WTC11 (cell line): Measurements from ENCODE around the gene GSN. TPM values are rescaled to one million over a fixed set of nuclear protein-coding genes. Genes with fewer than 3 reads are reported as not detected.

Experiments
- ATAC-seq: fragments of 200-7000 bp; cut with Tn5 transposase; 2 replicates; pipeline ENCODE4 v1.10.0; 2021; ENCODE audit warnings: mild to moderate bottlenecking, moderate library complexity
- CTCF ChIA-PET: fragments of 300-600 bp; sonication (Branson Sonifier 250); formaldehyde crosslinking; loops from one replicate; lab custom pipeline; 2021; ENCODE audit warnings: antibody characterized with exemption; lab: Charles Lee
- POLR2A ChIA-PET: fragments of 350-600 bp; sonication (Branson Sonifier 250); formaldehyde crosslinking; loops from one replicate; lab custom pipeline; 2021; ENCODE audit warnings: antibody characterized with exemption; lab: Charles Lee
- DNase-seq: peaks from one replicate; pipeline ENCODE4 v3.0.0; 2021; ENCODE audit warnings: low spot score
- H3K27ac Mint-ChIP-seq: 2 replicates; pipeline ENCODE4 v1.8.0; 2021; ENCODE audit warnings: mixed read lengths
- H3K27me3 Mint-ChIP-seq: 2 replicates; pipeline ENCODE4 v1.8.0; 2021; ENCODE audit warnings: low read depth, mild to moderate bottlenecking, moderate library complexity, mixed read lengths
- H3K36me3 Mint-ChIP-seq: 2 replicates; pipeline ENCODE4 v1.8.0; 2021; ENCODE audit warnings: mixed read lengths
- H3K4me1 Mint-ChIP-seq: 2 replicates; pipeline ENCODE4 v1.8.0; 2022; ENCODE audit warnings: mixed read lengths
- H3K4me3 Mint-ChIP-seq: 2 replicates; pipeline ENCODE4 v1.8.0; 2021; ENCODE audit warnings: mild to moderate bottlenecking, moderate library complexity, mixed read lengths
- H3K9me3 Mint-ChIP-seq: 2 replicates; pipeline ENCODE4 v1.8.0; 2021; ENCODE audit warnings: mixed read lengths
- ERG ChIP-seq: fragments of 250-450 bp; sonication (Bioruptor Pico); IDR thresholded peaks from 2 replicates; pipeline ENCODE4 v1.8.0; 2021; ENCODE audit warnings: mild to moderate bottlenecking
- ETV6 ChIP-seq: sonication (generic); formaldehyde crosslinking; IDR thresholded peaks from 2 replicates; pipeline ENCODE4 v1.8.1; 2022; ENCODE audit warnings: mild to moderate bottlenecking, missing genetic modification reagents
- FOXP1 ChIP-seq: sonication (generic); formaldehyde crosslinking; IDR thresholded peaks from 2 replicates; pipeline ENCODE4 v1.8.0; 2022; ENCODE audit warnings: missing genetic modification reagents, mild to moderate bottlenecking, moderate library complexity, borderline replicate concordance
- PRDM15 ChIP-seq: sonication (generic); formaldehyde crosslinking; IDR thresholded peaks from 2 replicates; pipeline ENCODE4 v1.8.0; 2022; ENCODE audit warnings: missing genetic modification reagents
- PRRX2 ChIP-seq: fragments of 250-450 bp; sonication (Bioruptor Pico); IDR thresholded peaks from 2 replicates; pipeline ENCODE4 v1.8.0; 2021; ENCODE audit warnings: mild to moderate bottlenecking
- TP53 ChIP-seq: sonication (generic); formaldehyde crosslinking; IDR thresholded peaks from 2 replicates; pipeline ENCODE4 v1.8.1; 2023; ENCODE audit warnings: mild to moderate bottlenecking, missing genetic modification reagents
- ZNF138 ChIP-seq: sonication (generic); formaldehyde crosslinking; conservative IDR thresholded peaks from 2 replicates; pipeline ENCODE4 v1.8.1; 2022; ENCODE audit warnings: mild to moderate bottlenecking, moderate library complexity, missing genetic modification reagents
- ZNF317 ChIP-seq: sonication (generic); formaldehyde crosslinking; IDR thresholded peaks from 2 replicates; pipeline ENCODE4 v1.8.1; 2023; ENCODE audit warnings: low read depth, mild to moderate bottlenecking, moderate library complexity, missing genetic modification reagents, borderline replicate concordance
- ZNF416 ChIP-seq: fragments of 250-450 bp; sonication (Bioruptor Pico); IDR thresholded peaks from 2 replicates; pipeline ENCODE4 v1.9.0; 2021; ENCODE audit warnings: mild to moderate bottlenecking, inconsistent platforms
- ZNF671 ChIP-seq: fragments of 250-450 bp; sonication (Bioruptor Pico); IDR thresholded peaks from 2 replicates; pipeline ENCODE4 v1.8.0; 2021; ENCODE audit warnings: mild to moderate bottlenecking
- total RNA-seq: library from RNA; stranded (reverse); gene quantifications from 3 replicates; pipeline ENCODE4 v1.2.3, GENCODE V29; 2021
- TF ChIP-seq, protein P1 (sequence below): fragments of 250-450 bp; sonication (Bioruptor Pico); IDR thresholded peaks from 2 replicates; pipeline ENCODE4 v1.9.0; 2021; ENCODE audit warnings: mild to moderate bottlenecking
- TF ChIP-seq, protein P2 (sequence below): sonication (generic); formaldehyde crosslinking; IDR thresholded peaks from 2 replicates; pipeline ENCODE4 v1.8.0; 2022; ENCODE audit warnings: mild to moderate bottlenecking, missing genetic modification reagents
- TF ChIP-seq, protein P3 (sequence below): fragments of 250-450 bp; sonication (Bioruptor Pico); conservative IDR thresholded peaks from 2 replicates; pipeline ENCODE4 v1.9.0; 2021; ENCODE audit warnings: mild to moderate bottlenecking
- TF ChIP-seq, protein P4 (sequence below): sonication (generic); formaldehyde crosslinking; IDR thresholded peaks from 2 replicates; pipeline ENCODE4 v1.8.0; 2022; ENCODE audit warnings: mild to moderate bottlenecking, missing genetic modification reagents

GSN gene
- total RNA-seq, 1 experiment from 2014 or later: 47.0 TPM

- TF ChIP-seq FOXP1 (CRISPR knock-in tag) (no peak), PRDM15 (CRISPR knock-in tag) (no peak)
- TF ChIP-seq, protein P1, sequence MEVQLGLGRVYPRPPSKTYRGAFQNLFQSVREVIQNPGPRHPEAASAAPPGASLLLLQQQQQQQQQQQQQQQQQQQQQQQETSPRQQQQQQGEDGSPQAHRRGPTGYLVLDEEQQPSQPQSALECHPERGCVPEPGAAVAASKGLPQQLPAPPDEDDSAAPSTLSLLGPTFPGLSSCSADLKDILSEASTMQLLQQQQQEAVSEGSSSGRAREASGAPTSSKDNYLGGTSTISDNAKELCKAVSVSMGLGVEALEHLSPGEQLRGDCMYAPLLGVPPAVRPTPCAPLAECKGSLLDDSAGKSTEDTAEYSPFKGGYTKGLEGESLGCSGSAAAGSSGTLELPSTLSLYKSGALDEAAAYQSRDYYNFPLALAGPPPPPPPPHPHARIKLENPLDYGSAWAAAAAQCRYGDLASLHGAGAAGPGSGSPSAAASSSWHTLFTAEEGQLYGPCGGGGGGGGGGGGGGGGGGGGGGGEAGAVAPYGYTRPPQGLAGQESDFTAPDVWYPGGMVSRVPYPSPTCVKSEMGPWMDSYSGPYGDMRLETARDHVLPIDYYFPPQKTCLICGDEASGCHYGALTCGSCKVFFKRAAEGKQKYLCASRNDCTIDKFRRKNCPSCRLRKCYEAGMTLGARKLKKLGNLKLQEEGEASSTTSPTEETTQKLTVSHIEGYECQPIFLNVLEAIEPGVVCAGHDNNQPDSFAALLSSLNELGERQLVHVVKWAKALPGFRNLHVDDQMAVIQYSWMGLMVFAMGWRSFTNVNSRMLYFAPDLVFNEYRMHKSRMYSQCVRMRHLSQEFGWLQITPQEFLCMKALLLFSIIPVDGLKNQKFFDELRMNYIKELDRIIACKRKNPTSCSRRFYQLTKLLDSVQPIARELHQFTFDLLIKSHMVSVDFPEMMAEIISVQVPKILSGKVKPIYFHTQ (CRISPR knock-in tag): no peak
- TF ChIP-seq, protein P2, sequence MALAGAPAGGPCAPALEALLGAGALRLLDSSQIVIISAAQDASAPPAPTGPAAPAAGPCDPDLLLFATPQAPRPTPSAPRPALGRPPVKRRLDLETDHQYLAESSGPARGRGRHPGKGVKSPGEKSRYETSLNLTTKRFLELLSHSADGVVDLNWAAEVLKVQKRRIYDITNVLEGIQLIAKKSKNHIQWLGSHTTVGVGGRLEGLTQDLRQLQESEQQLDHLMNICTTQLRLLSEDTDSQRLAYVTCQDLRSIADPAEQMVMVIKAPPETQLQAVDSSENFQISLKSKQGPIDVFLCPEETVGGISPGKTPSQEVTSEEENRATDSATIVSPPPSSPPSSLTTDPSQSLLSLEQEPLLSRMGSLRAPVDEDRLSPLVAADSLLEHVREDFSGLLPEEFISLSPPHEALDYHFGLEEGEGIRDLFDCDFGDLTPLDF (CRISPR knock-in tag): no peak
Measured at GRCh38 chr9:121261107-121261460, 6.9 kb upstream of the GSN start (continued).

GRCh38 chr9:121261755-121262154, 6.2 kb upstream of the GSN start:
- Mint-ChIP-seq H3K27me3 (peaks cover 49% of the 10 kb centered on the region), H3K9me3 (no peaks in the 10 kb centered on the region), H3K27ac (no peak overlapping the region), H3K4me3 (no peak overlapping the region), H3K36me3 (no peaks in the 10 kb centered on the region), H3K4me1 (peaks cover 26% of the 10 kb centered on the region)
- TF ChIP-seq, protein P3, sequence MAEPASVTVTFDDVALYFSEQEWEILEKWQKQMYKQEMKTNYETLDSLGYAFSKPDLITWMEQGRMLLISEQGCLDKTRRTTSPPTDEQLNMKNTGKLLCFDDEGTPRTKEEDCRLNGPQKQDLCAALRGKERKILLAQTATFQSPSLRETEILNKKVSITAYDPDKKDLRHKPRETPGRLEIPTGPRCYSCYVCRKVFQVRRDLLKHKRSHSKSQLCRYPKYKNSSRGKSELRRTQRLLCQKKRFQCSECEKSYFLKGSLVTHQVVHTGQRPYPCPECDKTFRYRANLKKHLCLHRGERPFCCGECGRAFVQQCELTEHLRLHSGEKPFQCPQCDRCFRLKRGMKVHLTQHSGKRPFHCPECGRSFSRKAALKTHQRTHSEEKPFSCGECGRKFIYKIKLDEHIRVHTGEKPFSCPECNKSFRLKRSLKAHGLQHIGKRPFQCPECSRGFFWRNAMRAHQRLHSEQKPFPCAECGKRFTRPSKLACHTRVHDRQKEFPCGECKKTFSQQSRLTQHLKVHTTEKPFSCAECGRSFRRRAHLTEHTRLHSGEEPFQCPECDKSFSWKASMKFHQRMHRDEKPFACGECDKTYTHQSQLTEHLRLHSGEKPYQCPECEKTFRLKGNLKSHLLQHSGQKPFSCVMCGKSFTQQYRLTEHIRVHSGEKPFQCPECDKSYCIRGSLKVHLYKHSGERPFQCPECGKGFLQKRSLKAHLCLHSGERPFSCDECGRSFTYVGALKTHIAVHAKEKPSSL (CRISPR knock-in tag): no peak
- TF ChIP-seq, protein P4, sequence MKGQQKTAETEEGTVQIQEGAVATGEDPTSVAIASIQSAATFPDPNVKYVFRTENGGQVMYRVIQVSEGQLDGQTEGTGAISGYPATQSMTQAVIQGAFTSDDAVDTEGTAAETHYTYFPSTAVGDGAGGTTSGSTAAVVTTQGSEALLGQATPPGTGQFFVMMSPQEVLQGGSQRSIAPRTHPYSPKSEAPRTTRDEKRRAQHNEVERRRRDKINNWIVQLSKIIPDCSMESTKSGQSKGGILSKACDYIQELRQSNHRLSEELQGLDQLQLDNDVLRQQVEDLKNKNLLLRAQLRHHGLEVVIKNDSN (CRISPR knock-in tag): no peak
- no peak for TF ChIP-seq ZNF671
- TF ChIP-seq ETV6: no peak
- no peak for TF ChIP-seq ERG (CRISPR knock-in tag)
- no peak for TF ChIP-seq ZNF416
- no peak for TF ChIP-seq TP53
- TF ChIP-seq ZNF317 (CRISPR knock-in tag): no peak
- TF ChIP-seq ZNF138 (CRISPR knock-in tag): no peak
- TF ChIP-seq PRRX2 (CRISPR knock-in tag): no peak
- CTCF ChIA-PET: no interaction called here
- no peak for DNase-seq
- POLR2A ChIA-PET: no interaction called here
- no peak for ATAC-seq
